Natural killer cell (primary cell): ENCODE results near the gene DCAF10. TPM values are rescaled to one million over a fixed set of nuclear protein-coding genes. Genes with fewer than 3 reads are reported as not detected.

Experiments used
- ATAC-seq, 3 donors: fragments of 150-1000 bp in 2 of 3; fragments of 200-7000 bp in 1 of 3; cut with Tn5 transposase; 1 replicate in 1 of 3; 2 replicates in 2 of 3; pipeline ENCODE4 v1.10.0; 2021; ENCODE audit warnings: mild to moderate bottlenecking in 2 of 3, moderate library complexity in 2 of 3
- DNase-seq, 2 donors: peaks; one replicate each; pipeline versions ENCODE4 v3.0.0 to v3.0.0-alpha.2; 2013 to 2021; ENCODE audit warnings: mixed read lengths in 1 of 2
- H3K27ac ChIP-seq: one replicate; pipeline ENCODE4 v1.5.1; 2013; ENCODE audit warnings: mild to moderate bottlenecking, low read length
- H3K27me3 ChIP-seq: one replicate; pipeline ENCODE4 v1.6.1; 2013; ENCODE audit warnings: low read length; ENCODE audit not compliant: control insufficient read depth, insufficient read depth
- H3K36me3 ChIP-seq: one replicate; pipeline ENCODE4 v1.6.1; 2013; ENCODE audit warnings: low read length; ENCODE audit not compliant: control insufficient read depth, insufficient read depth
- H3K4me1 ChIP-seq: one replicate; pipeline ENCODE4 v1.6.1; 2013; ENCODE audit warnings: low read length; ENCODE audit not compliant: control insufficient read depth, insufficient read depth
- H3K4me3 ChIP-seq: one replicate; pipeline ENCODE4 v1.5.1; 2013; ENCODE audit warnings: low read length
- H3K9me3 ChIP-seq: one replicate; pipeline ENCODE4 v1.6.1; 2013; ENCODE audit warnings: low read length; ENCODE audit not compliant: control insufficient read depth, insufficient read depth
- H3K27ac Mint-ChIP-seq, 2 donors: one replicate each; pipeline ENCODE4 v1.8.0; 2022; ENCODE audit warnings: mild to moderate bottlenecking in 2 of 2, mixed read lengths in 2 of 2, moderate library complexity in 1 of 2
- H3K27me3 Mint-ChIP-seq, 2 donors: one replicate each; pipeline ENCODE4 v1.8.0; 2022; ENCODE audit warnings: low read depth in 2 of 2, mixed read lengths in 2 of 2
- H3K36me3 Mint-ChIP-seq: one replicate; pipeline ENCODE4 v1.8.0; 2022; ENCODE audit warnings: mixed read lengths
- H3K4me1 Mint-ChIP-seq, 2 donors: one replicate each; pipeline ENCODE4 v1.8.0; 2022; ENCODE audit warnings: mixed read lengths in 2 of 2
- H3K4me3 Mint-ChIP-seq: one replicate; pipeline ENCODE4 v1.8.0; 2022; ENCODE audit warnings: mild to moderate bottlenecking, moderate library complexity, mixed read lengths
- H3K9me3 Mint-ChIP-seq, 2 donors: one replicate each; pipeline ENCODE4 v1.8.0; 2022; ENCODE audit warnings: mixed read lengths in 2 of 2
- CTCF ChIP-seq: fragments of 200-600 bp; IDR thresholded peaks from one replicate; pipeline ENCODE4 v1.8.0; 2022; ENCODE audit warnings: antibody characterized with exemption
- WGBS: methylation state at CpG from one replicate; pipeline ENCODE4 v1.1.7; 2013; ENCODE audit warnings: missing lambda C conversion rate; ENCODE audit not compliant: insufficient coverage; 5-methylcytosine and 5-hydroxymethylcytosine counted together
- intact Hi-C: fragments of 100-400 bp; cut with micrococcal nuclease; formaldehyde crosslinking; loops from one replicate; pipeline ENCODE4 v1.14.2; 2022
- total RNA-seq, 4 donors: library from RNA; stranded (reverse); fragments of 120-200 nt in 1 of 4; gene quantifications; one replicate each; pipeline versions ENCODE4 v1.2.3 to v1.2.4, GENCODE V29; 2013 to 2022

The DCAF10 gene
- total RNA-seq, 3 donors from 2014 or later (not counting 1 experiment from before 2014, with no cell fraction given), result 12.9 to 21.0 (median 18.5) TPM

GRCh38 chr9:37752642-37753488 is 47.7 kb upstream of the DCAF10 start:
- peak overlapping the region; percentile 89 for H3K4me3 ChIP-seq
- intact Hi-C loops, result no loop called here
- ATAC-seq (no peak), DNase-seq (peak in 1 of 2 donors; percentile 14)
- no peak for TF ChIP-seq CTCF
- Mint-ChIP-seq H3K27me3 (no peaks in the 10 kb centered on the region), H3K4me1 (peaks cover 11 to 28% of the 10 kb centered on the region in 2 donors), H3K36me3 (no peaks in the 10 kb centered on the region), H3K4me3 (peak overlapping the region; percentile 91), H3K9me3 (no peaks in the 10 kb centered on the region), H3K27ac (peak overlapping the region; percentile 81 to 94)
- H3K36me3 ChIP-seq, result no peaks in the 10 kb centered on the region
- 93% methylated on average over 29 of the region's 29 CpGs for WGBS
- H3K27ac ChIP-seq, result peak overlapping the region; percentile 76
- no peaks in the 10 kb centered on the region for H3K9me3 ChIP-seq
- peaks cover 19% of the 10 kb centered on the region for H3K4me1 ChIP-seq
- no peaks in the 10 kb centered on the region for H3K27me3 ChIP-seq

GRCh38 chr9:37753489-37754190 is 47.0 kb upstream of the DCAF10 start, which contains the start of gene TRMT10B:
Gene TRMT10B (plus strand): TSS chr9:37753805. CDS start chr9:37761932, 8,127 bp downstream.
- H3K27ac Mint-ChIP-seq, result peak within 1 kb of the TSS; percentile 81 to 94
- H3K9me3 Mint-ChIP-seq, result no peaks in the 10 kb centered on the region
- H3K4me1 ChIP-seq, result peaks cover 19% of the 10 kb centered on the region
- H3K4me3 ChIP-seq, result peak within 1 kb of the TSS; percentile 89
- ATAC-seq, result peak; percentile 90 to 96 (median 95)
- peak; percentile 55 to 84 for DNase-seq
- TF ChIP-seq CTCF, result no peak
- H3K4me3 Mint-ChIP-seq, result peak within 1 kb of the TSS; percentile 91
- H3K36me3 ChIP-seq, result no peaks in the 10 kb centered on the region
- H3K27me3 ChIP-seq, result no peaks in the 10 kb centered on the region
- WGBS, result 3% methylated on average over 39 of the region's 40 CpGs
- peaks cover 11 to 33% of the 10 kb centered on the region in 2 donors for H3K4me1 Mint-ChIP-seq
- H3K9me3 ChIP-seq, result no peaks in the 10 kb centered on the region
- intact Hi-C loops, result no loop called here
- no peaks in the 10 kb centered on the region for H3K27me3 Mint-ChIP-seq
- no peaks in the 10 kb centered on the region for H3K36me3 Mint-ChIP-seq
- peak within 1 kb of the TSS; percentile 76 for H3K27ac ChIP-seq

GRCh38 chr9:37758747-37759146 is 41.9 kb upstream of the DCAF10 start:
- peaks cover 20 to 30% of the 10 kb centered on the region in 2 donors for H3K4me1 Mint-ChIP-seq
- no peaks in the 10 kb centered on the region for H3K36me3 Mint-ChIP-seq
- 97% methylated on average over 3 of the region's 3 CpGs for WGBS
- no peak for ATAC-seq
- Histone ChIP-seq H3K27me3 (no peaks in the 10 kb centered on the region), H3K9me3 (no peaks in the 10 kb centered on the region), H3K27ac (no peak overlapping the region), H3K4me1 (peaks cover 12% of the 10 kb centered on the region), H3K36me3 (peaks cover 1% of the 10 kb centered on the region), H3K4me3 (no peak overlapping the region)
- TF ChIP-seq CTCF, result no peak
- no peaks in the 10 kb centered on the region for H3K9me3 Mint-ChIP-seq
- DNase-seq, result no peak
- H3K27me3 Mint-ChIP-seq, result no peaks in the 10 kb centered on the region
- no peak overlapping the region for H3K4me3 Mint-ChIP-seq
- no peak overlapping the region for H3K27ac Mint-ChIP-seq
- intact Hi-C loops, result no loop called here
